GM18861 (cell line): ENCODE measurements around the gene FOXD2.

Experiments used
- ATAC-seq: cut with Tn5 transposase; IDR thresholded peaks from one replicate; pipeline ENCODE4 v1.9.1; 2021; ENCODE audit not compliant: unreplicated experiment

Gene FOXD2

DNA sequence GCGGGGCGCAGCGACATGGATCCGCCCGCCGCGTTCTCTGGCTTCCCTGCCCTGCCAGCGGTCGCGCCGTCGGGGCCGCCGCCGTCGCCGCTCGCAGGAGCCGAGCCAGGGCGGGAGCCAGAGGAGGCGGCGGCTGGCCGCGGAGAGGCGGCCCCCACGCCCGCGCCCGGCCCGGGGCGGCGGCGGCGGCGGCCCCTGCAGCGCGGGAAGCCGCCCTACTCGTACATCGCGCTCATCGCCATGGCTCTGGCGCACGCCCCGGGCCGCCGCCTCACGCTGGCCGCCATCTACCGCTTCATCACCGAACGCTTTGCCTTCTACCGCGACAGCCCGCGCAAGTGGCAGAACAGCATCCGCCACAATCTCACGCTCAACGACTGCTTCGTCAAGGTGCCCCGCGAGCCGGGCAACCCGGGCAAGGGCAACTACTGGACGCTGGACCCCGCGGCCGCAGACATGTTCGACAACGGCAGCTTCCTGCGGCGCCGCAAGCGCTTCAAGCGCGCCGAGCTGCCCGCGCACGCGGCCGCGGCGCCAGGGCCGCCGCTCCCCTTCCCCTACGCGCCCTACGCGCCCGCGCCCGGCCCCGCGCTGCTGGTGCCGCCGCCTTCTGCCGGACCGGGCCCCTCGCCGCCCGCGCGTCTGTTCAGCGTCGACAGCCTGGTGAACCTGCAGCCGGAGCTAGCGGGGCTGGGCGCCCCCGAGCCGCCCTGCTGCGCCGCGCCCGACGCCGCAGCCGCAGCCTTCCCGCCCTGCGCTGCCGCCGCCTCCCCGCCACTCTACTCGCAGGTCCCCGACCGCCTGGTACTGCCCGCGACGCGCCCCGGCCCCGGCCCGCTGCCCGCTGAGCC, 21.3 kb upstream of the FOXD2 start:
- ATAC-seq = no peak

- no peak for ATAC-seq
These were observed 20.4 kb upstream of the FOXD2 start for GRCh38 chr1:47417170-47418044.

DNA sequence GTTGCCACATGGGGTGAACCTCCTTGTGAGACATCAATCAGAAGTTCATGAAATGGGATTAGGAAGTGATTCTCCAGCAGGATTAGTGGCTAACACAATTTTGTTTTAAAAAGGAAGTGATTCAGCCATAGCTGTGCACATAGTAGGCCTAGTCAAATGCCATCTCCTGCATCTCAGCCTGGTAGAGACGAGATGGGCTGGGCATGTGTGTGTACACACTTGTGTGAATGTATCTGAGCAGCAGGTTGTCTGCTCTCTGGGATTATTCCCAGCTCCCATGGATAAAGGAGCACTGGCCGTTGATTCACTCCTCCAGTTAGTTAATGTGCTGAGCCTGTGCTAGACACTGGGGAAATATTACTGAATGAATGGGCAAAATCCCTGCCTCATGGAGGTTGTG, 19.7 kb upstream of the FOXD2 start:
- no peak for ATAC-seq

DNA sequence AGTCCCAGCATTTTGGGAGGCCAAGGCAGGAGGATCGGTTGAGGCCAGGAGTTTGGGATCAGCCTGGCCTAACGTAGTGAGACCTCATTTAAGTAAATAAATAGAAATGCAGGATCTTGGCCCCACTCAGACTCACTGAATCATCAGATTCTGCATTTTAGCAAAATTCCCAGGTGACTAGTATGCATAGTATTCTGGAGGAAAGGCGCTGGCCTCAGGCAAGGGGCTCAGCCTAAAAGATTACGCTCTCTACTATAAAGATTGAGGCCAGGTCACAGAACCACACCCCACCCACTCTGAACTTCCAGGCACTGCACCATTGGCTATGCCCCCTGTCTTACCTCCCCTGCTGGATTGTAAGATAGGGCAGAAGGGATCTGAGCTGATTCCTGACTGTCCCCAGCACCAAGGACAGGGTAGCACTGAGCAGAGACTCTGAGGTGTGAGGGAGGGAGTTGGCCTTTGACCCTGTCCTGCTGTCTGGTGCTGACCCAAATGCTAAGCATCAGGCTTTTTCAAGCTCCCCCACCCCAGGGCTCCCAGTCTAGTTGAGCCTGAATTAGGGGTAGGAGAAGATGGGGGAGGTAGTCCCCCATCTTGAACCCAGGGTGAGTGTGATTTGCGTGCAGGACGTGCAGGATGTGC, 19.0 kb upstream of the FOXD2 start:
- no peak for ATAC-seq

- no peak for ATAC-seq
These were observed 17.3 kb upstream of the FOXD2 start for GRCh38 chr1:47420547-47420946.

DNA sequence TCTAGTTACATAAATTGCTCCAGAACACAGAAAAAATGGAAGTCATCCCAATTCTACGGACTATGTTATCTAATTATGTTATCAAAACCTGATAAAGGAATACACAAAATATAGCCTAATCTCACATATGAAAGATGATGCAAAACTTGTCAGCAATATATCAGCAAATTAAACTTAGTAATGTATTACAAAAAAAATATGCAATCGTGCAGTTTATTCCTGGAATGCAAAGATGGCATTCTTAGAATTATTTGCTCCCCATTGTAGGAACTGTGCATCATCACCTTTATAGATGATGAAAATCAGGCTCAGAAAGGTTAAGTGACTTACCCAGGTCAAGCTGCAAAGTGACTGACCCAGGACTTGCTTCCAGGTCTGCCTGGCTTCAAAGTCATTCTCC, 14.0 kb upstream of the FOXD2 start:
- ATAC-seq = no peak

GRCh38 chr1:47424336-47424982, 13.4 kb upstream of the FOXD2 start:
- no peak for ATAC-seq

DNA sequence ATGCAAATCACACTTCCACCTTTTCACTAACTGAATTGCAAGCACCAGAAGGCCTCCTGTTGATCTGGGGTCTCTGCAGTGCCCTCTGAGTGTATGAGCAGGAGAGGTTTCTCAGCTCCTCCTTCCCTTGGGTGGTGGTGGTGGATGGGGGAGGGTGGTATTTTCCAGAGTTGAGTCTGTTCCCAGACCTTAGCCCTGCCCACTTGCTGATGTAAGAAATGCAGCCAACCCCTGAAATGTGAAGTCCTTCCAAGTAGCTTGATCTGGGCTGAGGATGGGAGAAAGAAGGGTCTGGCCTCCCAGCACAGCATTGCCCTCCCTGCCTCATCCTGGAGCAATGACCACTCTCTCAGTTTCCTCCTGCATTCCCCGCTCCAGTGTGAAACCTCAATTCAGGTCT, 6.3 kb upstream of the FOXD2 start:
- ATAC-seq = no peak

DNA sequence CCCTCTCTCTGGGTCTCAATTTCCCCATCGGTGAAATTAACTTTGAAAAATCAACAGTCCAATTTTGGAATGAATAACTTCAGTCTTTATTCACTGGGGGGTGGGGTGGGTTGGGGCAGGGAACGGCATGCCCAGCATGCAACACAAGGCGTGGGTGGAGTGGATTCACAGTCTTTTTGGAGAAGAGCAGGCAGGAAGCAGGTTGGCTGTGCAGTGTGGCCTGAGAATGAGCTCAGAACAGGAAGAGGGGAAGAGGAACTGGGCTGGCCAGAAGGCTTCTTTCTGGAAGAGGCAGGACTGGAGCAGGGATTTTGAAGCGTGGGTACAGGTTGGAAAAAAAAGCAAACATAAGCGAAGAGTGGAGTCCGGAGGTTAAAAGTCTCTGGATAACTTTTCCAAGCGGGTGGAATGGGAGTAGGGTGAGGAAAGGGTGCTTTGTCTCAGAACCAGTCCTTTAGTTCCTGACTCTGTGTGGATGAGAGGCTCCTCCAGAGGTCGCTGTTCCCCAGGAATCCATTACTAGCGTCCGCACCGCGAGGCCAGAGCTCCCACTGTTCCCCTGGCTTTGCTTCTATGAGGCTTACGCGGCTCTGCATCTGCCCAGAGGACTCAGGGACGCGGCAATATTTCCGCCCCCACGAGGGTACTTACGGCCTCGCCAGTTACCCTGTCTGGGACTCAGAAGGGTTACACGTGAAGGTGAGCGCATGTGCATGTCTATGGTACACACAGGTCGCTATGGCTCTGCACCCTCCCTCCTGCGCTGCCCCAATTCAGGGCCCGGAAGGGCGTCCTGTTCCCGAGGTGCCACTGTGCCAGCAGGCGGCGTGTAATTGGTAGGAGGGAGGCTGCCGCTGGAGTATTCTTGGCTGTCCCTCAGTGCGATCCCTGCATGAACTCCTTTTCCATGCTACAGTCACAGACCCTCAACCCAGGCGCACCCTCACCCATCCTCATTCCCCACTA, 5.5 kb upstream of the FOXD2 start:
- ATAC-seq = no peak

GRCh38 chr1:47433037-47433421, 4.8 kb upstream of the FOXD2 start:
- ATAC-seq = no peak

DNA sequence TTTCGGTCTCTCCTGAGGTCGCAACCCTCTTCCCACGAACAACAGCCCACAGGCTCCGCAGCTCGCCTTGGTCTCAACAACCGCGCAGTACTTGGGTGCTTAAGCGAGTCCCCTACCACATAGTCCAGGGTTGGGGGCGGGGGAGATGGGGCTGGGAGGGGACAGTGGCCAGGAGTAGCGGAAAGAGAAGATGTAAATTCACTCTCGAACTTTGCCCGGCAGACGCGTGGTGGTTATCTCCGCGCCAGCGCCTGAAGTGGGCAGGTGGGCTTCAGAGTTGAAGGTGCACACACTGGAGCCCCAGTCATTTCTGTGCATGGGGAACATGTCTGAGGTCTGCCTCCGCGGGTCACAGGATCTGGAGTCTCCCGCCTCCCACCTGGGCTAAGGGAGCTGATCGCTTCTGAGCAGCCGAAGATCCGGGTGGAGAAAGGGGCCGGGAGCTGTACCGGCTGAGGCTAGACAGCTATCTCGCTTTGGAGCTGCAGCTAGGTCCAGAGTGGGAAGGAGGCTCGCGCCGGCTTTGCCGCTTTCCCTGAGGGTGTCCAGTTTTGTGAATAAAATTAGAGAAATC, 4.3 kb upstream of the FOXD2 start:
- ATAC-seq = no peak

DNA sequence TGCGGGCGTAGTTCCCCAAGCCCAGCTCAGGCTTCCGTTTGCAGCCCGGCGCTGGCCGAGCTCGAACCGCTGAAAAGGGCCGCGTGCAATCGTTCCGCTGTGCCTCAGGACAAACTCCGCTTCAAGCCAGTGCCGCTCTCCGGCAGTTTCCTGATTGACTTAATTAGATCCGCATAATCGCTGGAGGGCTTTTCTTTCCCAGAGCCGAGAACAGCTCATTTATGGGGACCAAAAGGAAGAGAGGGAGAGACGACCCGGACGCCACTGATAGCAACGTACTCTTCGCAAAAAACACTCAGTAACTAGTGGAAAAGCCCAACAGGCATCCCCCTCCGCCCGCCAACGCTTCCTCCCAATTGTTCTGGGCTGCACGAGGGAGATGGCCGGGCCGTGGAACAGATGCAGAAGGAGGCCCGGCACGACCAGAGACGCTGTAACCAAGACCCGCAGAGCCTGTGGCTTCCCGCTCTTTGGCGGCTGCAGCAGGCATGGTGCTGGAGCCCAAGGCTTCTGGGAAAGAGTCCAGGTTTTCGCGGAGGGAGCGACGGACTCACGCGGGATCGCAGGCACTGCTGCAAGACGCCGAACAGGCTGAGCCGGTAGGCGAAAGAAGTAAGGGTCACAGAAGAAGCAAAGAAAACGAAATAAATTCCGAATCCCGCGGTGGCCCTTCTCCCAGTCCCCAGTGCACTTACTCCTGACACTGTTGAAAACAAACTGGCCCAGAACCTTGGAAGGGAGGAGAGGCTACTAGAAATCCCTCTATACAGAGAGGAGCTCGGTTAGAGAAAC, 3.6 kb upstream of the FOXD2 start:
- no peak for ATAC-seq

GRCh38 chr1:47435506-47436303, 2.1 kb upstream of the FOXD2 start:
- no peak for ATAC-seq

- ATAC-seq = peak; percentile 38
These were observed 1.4 kb upstream of the FOXD2 start for GRCh38 chr1:47436304-47436978.

- peak; percentile 1 for ATAC-seq
These were observed 831 bp upstream of the FOXD2 start for GRCh38 chr1:47436979-47437446.

DNA sequence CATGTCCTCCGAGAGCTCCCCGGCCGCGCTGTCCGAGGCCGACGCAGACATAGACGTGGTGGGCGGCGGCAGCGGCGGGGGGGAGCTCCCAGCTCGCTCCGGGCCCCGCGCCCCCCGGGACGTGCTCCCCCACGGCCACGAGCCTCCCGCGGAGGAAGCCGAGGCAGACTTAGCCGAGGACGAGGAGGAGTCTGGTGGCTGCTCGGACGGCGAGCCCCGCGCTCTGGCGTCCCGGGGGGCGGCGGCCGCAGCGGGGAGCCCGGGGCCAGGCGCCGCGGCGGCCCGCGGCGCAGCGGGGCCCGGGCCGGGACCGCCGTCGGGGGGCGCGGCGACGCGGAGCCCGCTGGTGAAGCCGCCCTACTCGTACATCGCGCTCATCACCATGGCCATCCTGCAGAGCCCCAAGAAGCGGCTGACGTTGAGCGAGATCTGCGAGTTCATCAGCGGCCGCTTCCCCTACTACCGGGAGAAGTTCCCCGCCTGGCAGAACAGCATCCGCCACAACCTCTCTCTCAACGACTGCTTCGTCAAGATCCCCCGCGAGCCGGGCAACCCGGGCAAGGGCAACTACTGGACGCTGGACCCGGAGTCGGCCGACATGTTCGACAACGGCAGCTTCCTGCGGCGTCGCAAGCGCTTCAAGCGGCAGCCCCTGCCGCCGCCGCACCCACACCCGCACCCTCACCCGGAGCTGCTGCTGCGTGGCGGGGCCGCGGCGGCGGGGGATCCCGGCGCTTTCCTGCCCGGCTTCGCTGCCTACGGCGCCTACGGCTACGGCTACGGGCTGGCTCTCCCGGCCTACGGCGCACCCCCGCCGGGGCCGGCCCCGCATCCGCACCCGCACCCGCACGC, 547 bp downstream of the FOXD2 start:
- ATAC-seq = peak; percentile 1
